Esophagus muscularis mucosa (tissue), 3 donors: ENCODE measurements around the gene NECTIN4.

Experiments used
- POLR2A ChIP-seq: fragments of 450-650 bp; IDR thresholded peaks from one replicate; pipeline ENCODE4 v1.6.1; 2017; ENCODE audit warnings: antibody characterized with exemption, moderate library complexity, mild to moderate bottlenecking, low read depth
- TF ChIP-seq, protein P1 (sequence below), 3 experiments: fragments of 200-600 bp in 2 of 3; fragments of 450-650 bp in 1 of 3; sonication (generic) in 2 of 3; IDR thresholded peaks; one replicate each; pipeline ENCODE4 v1.5.1; 2017 to 2019; ENCODE audit warnings: antibody characterized with exemption in 3 of 3, mild to moderate bottlenecking in 2 of 3, moderate library complexity in 1 of 3

DNA sequence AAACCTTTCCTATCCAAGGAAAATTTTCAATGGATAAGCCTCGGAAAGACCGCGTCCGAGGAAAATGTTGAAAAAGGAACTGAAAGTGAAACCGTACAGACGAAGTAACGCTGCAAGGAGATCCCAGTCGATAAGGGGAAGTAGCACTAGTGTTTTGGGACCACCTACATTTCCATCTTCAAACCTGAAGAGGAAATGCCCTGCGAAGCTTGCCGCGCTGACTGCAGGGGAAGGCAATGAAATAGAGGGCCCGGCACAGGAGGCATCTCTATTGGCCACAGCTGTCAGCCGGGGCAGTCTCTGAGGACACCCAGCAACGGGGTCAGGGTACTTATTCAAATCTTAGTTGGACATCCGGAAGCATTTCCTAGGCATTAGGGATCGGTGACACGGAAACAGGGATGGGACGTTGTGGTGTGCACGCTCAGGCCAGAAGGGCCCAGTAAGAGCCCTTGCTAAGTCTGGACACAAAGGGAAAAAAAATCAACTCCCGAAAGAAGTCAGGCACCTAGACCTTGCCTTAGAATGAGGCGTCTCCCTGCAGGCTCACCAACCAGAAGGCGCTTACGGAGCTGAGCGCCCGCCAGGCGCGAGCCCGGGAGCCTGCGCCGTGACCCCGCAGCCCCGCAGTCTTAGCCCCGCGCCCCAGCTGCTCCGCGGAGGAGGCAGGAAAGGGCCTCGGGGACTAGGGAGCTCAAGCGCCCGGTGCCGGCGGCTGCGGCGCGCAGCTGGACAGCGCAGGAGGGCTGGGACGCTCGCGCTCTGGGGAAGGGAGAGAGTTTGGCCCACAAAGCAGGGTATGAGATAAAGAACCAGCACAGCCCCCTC, 44.2 kb downstream of the NECTIN4 start:
- no peak for TF ChIP-seq POLR2A
- TF ChIP-seq, protein P1, sequence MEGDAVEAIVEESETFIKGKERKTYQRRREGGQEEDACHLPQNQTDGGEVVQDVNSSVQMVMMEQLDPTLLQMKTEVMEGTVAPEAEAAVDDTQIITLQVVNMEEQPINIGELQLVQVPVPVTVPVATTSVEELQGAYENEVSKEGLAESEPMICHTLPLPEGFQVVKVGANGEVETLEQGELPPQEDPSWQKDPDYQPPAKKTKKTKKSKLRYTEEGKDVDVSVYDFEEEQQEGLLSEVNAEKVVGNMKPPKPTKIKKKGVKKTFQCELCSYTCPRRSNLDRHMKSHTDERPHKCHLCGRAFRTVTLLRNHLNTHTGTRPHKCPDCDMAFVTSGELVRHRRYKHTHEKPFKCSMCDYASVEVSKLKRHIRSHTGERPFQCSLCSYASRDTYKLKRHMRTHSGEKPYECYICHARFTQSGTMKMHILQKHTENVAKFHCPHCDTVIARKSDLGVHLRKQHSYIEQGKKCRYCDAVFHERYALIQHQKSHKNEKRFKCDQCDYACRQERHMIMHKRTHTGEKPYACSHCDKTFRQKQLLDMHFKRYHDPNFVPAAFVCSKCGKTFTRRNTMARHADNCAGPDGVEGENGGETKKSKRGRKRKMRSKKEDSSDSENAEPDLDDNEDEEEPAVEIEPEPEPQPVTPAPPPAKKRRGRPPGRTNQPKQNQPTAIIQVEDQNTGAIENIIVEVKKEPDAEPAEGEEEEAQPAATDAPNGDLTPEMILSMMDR (IDR thresholded peaks at IDR 0.05) = no peak
